Suprapubic skin (tissue), 4 donors: Measurements from ENCODE around the gene CANT1. TPM values are rescaled to one million over a fixed set of nuclear protein-coding genes. Genes with fewer than 3 reads are reported as not detected.
"Not testable (repeated sequence)": the region's sequence is repeated elsewhere in the genome, so short reads cannot be mapped to it uniquely, and the experiment has no call there.

Experiments used
- DNase-seq, 2 donors: peaks; one replicate each; pipeline ENCODE4 v3.0.0-alpha.2; 2019; ENCODE audit warnings: low spot score in 2 of 2
- H3K27ac ChIP-seq: fragments of 200-600 bp; sonication (generic); one replicate; pipeline ENCODE4 v1.5.1; 2019
- H3K27me3 ChIP-seq: fragments of 200-600 bp; sonication (generic); one replicate; pipeline ENCODE4 v1.5.1; 2019
- H3K36me3 ChIP-seq: fragments of 200-600 bp; sonication (generic); one replicate; pipeline ENCODE4 v1.5.1; 2019
- H3K4me1 ChIP-seq: fragments of 200-600 bp; sonication (generic); one replicate; pipeline ENCODE4 v1.5.1; 2019
- H3K4me3 ChIP-seq: fragments of 200-600 bp; sonication (generic); one replicate; pipeline ENCODE4 v1.5.1; 2019; ENCODE audit warnings: mild to moderate bottlenecking
- H3K9me3 ChIP-seq: fragments of 200-600 bp; sonication (generic); one replicate; pipeline ENCODE4 v1.5.1; 2019
- EP300 ChIP-seq: sonication (generic); formaldehyde crosslinking; IDR thresholded peaks from one replicate; pipeline ENCODE4 v1.6.1; 2017; ENCODE audit warnings: antibody characterized with exemption
- POLR2A ChIP-seq, 2 donors: fragments of 450-650 bp; IDR thresholded peaks; one replicate each; pipeline ENCODE4 v1.6.1; 2017; ENCODE audit warnings: antibody characterized with exemption in 2 of 2, mild to moderate bottlenecking in 2 of 2, moderate library complexity in 2 of 2
- POLR2AphosphoS5 ChIP-seq, 3 donors: sonication (generic); formaldehyde crosslinking; IDR thresholded peaks; one replicate each; pipeline ENCODE4 v1.6.1; 2017; ENCODE audit warnings: antibody characterized with exemption in 3 of 3
- WGBS: methylation state at CpG from one replicate; pipeline ENCODE4 v1.1.5; 2018; 5-methylcytosine and 5-hydroxymethylcytosine counted together
- total RNA-seq, 4 donors: library from RNA; depleted of rRNA; stranded (reverse); fragments of >200 nt; gene quantifications; one replicate each; pipeline ENCODE4 v1.1.0, GENCODE V29; 2016
- TF ChIP-seq, protein P1 (sequence below), 2 donors: fragments of 200-600 bp in 1 of 2; fragments of 450-650 bp in 1 of 2; sonication (generic) in 1 of 2; IDR thresholded peaks; one replicate each; pipeline ENCODE4 v1.5.1; 2016 to 2019; ENCODE audit warnings: antibody characterized with exemption in 2 of 2, mild to moderate bottlenecking in 1 of 2, moderate library complexity in 1 of 2

CANT1 gene
- total RNA-seq, 4 donors from 2014 or later = 21.8 to 37.4 (median 30.1) TPM

DNA sequence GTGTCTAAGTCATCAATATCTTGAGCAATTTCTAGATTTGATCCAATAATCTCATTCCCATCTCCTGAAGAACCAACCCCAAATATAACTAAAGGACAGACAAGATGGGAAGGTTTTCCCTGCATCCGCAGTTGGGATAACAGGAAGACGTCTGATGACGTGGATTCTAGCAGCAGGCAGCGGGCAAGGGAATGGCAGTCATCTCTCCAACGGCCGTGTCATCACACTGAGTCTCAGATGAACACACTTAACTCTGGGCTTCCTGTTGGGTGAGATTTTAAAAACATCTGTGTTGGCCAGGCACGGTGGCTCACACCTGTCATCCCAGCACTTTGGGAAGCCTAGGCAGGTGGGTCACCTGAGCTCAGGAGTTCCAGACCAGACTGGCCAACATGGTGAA lies 63.4 kb downstream of the CANT1 start:
- no peaks in the 10 kb centered on the region for H3K27me3 ChIP-seq
- H3K9me3 ChIP-seq = peaks cover 11% of the 10 kb centered on the region
- no peak for DNase-seq
- WGBS = 87% methylated on average over 7 of the region's 7 CpGs
- no peak overlapping the region for H3K27ac ChIP-seq
- H3K4me3 ChIP-seq = no peak overlapping the region
- H3K36me3 ChIP-seq = no peaks in the 10 kb centered on the region
- TF ChIP-seq EP300 (no peak), POLR2A (IDR thresholded peaks at IDR 0.05) (no peak), POLR2AphosphoS5 (IDR thresholded peaks at IDR 0.05) (no peak)
- TF ChIP-seq, protein P1, sequence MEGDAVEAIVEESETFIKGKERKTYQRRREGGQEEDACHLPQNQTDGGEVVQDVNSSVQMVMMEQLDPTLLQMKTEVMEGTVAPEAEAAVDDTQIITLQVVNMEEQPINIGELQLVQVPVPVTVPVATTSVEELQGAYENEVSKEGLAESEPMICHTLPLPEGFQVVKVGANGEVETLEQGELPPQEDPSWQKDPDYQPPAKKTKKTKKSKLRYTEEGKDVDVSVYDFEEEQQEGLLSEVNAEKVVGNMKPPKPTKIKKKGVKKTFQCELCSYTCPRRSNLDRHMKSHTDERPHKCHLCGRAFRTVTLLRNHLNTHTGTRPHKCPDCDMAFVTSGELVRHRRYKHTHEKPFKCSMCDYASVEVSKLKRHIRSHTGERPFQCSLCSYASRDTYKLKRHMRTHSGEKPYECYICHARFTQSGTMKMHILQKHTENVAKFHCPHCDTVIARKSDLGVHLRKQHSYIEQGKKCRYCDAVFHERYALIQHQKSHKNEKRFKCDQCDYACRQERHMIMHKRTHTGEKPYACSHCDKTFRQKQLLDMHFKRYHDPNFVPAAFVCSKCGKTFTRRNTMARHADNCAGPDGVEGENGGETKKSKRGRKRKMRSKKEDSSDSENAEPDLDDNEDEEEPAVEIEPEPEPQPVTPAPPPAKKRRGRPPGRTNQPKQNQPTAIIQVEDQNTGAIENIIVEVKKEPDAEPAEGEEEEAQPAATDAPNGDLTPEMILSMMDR (IDR thresholded peaks at IDR 0.05) = no peak
- no peaks in the 10 kb centered on the region for H3K4me1 ChIP-seq

- DNase-seq, H3K4me3 ChIP-seq, H3K4me1 ChIP-seq, H3K27me3 ChIP-seq, H3K9me3 ChIP-seq, H3K27ac ChIP-seq, H3K36me3 ChIP-seq: not testable (repeated sequence)
- 91% methylated on average over 12 of the region's 12 CpGs for WGBS
Measured at GRCh38 chr17:78945455-78945854, 64.1 kb downstream of the CANT1 start.

- TF ChIP-seq EP300 = no peak
- H3K4me1 ChIP-seq = no peaks in the 10 kb centered on the region
- no peak for DNase-seq
- WGBS = 72% methylated on average over 10 of the region's 10 CpGs
- H3K27ac ChIP-seq = no peak overlapping the region
- no peaks in the 10 kb centered on the region for H3K36me3 ChIP-seq
- no peaks in the 10 kb centered on the region for H3K27me3 ChIP-seq
- no peak overlapping the region for H3K4me3 ChIP-seq
- peaks cover 2% of the 10 kb centered on the region for H3K9me3 ChIP-seq
Measured at GRCh38 chr17:78944956-78945355, 64.6 kb downstream of the CANT1 start.

GRCh38 chr17:78944026-78944425 lies 65.5 kb downstream of the CANT1 start:
- H3K27me3 ChIP-seq = no peaks in the 10 kb centered on the region
- H3K9me3 ChIP-seq = no peaks in the 10 kb centered on the region
- no peak for DNase-seq
- H3K4me1 ChIP-seq = no peaks in the 10 kb centered on the region
- TF ChIP-seq EP300 = no peak
- TF ChIP-seq, protein P1 (IDR thresholded peaks at IDR 0.05) = no peak
- no peak for TF ChIP-seq POLR2A (IDR thresholded peaks at IDR 0.05)
- no peak for TF ChIP-seq POLR2AphosphoS5 (IDR thresholded peaks at IDR 0.05)
- H3K36me3 ChIP-seq = no peaks in the 10 kb centered on the region
- WGBS = 88% methylated on average over 7 of the region's 7 CpGs
- H3K4me3 ChIP-seq = no peak overlapping the region
- no peak overlapping the region for H3K27ac ChIP-seq

Other genes with a start within 250 kb of the CANT1 start
- 10 to 100 TPM; 57.6 to 88.6 (median 74.9) TPM for gene CYTH1, start 227.5 kb downstream of the CANT1 start, total RNA-seq
- 100 to 1,000 TPM in 1 of 4 donors, 10 to 100 TPM in 3; 60.1 to 118 (median 74.4) TPM for gene USP36, start 168.9 kb downstream of the CANT1 start, total RNA-seq
- 10 to 100 TPM in 1 of 4 donors, 1 to 10 TPM in 3; 2.4 to 11.1 (median 3.5) TPM for gene CEP295NL, start 106.6 kb downstream of the CANT1 start, total RNA-seq
- 100 to 1,000 TPM in 1 of 4 donors, 10 to 100 TPM in 3; 48.4 to 114 (median 76.0) TPM for gene TIMP2, start 84.4 kb downstream of the CANT1 start, total RNA-seq
- 100 to 1,000 TPM in 2 of 4 donors, 10 to 100 TPM in 2; 70.2 to 162 (median 105) TPM for gene LGALS3BP, start 29.8 kb downstream of the CANT1 start, total RNA-seq
- gene C1QTNF1, start 14.4 kb upstream of the CANT1 start, total RNA-seq = 10 to 100 TPM; 15.7 to 38.1 (median 23.5) TPM
- 10 to 100 TPM; 20.6 to 87.6 (median 38.4) TPM for gene ENGASE, start 65.1 kb upstream of the CANT1 start, total RNA-seq